AG04449 (cell line): Measurements from ENCODE around the gene KCNK17.
"Not testable (repeated sequence)": the region's sequence is repeated elsewhere in the genome, so short reads cannot be mapped to it uniquely, and the experiment has no call there.

Experiments
- CTCF ChIA-PET: fragments of 350-600 bp; formaldehyde crosslinking; extraction: SDS; loops from one replicate; lab custom pipeline; 2021; ENCODE audit warnings: antibody characterized with exemption; lab: Yijun Ruan, JAX
- POLR2A ChIA-PET: fragments of 400-600, 350-600 bp; formaldehyde crosslinking; extraction: SDS; loops from one replicate; lab custom pipeline; 2020; ENCODE audit warnings: antibody characterized with exemption, inconsistent platforms; lab: Yijun Ruan, JAX
- DNase-seq: peaks from one replicate; pipeline ENCODE4 v3.0.0-alpha.2; 2010; ENCODE audit warnings: low read depth, low spot score
- H3K4me3 ChIP-seq: 2 replicates; pipeline ENCODE4 v1.5.1; 2011; ENCODE audit warnings: low read depth, mild to moderate bottlenecking, control low read depth, low read length
- CTCF ChIP-seq: IDR thresholded peaks from one replicate; pipeline ENCODE4 v1.5.1; 2011; ENCODE audit warnings: mild to moderate bottlenecking, moderate library complexity, low read length, control low read depth, inconsistent platforms; ENCODE audit not compliant: insufficient read depth; ENCODE audit errors: missing control alignments

Gene KCNK17

GRCh38 chr6:39287601-39288000, 26.6 kb downstream of the KCNK17 start:
- no peak for TF ChIP-seq CTCF
- POLR2A ChIA-PET: no interaction called here
- CTCF ChIA-PET: no interaction called here
- no peak for DNase-seq
- H3K4me3 ChIP-seq: no peak overlapping the region

GRCh38 chr6:39286596-39286995, 27.6 kb downstream of the KCNK17 start:
- POLR2A ChIA-PET, CTCF ChIA-PET, DNase-seq, H3K4me3 ChIP-seq: not testable (repeated sequence)

GRCh38 chr6:39282774-39283173, 31.4 kb downstream of the KCNK17 start:
- no peak overlapping the region for H3K4me3 ChIP-seq
- ChIA-PET POLR2A (no interaction called here), CTCF (no interaction called here)
- no peak for DNase-seq
- no peak for TF ChIP-seq CTCF

DNA sequence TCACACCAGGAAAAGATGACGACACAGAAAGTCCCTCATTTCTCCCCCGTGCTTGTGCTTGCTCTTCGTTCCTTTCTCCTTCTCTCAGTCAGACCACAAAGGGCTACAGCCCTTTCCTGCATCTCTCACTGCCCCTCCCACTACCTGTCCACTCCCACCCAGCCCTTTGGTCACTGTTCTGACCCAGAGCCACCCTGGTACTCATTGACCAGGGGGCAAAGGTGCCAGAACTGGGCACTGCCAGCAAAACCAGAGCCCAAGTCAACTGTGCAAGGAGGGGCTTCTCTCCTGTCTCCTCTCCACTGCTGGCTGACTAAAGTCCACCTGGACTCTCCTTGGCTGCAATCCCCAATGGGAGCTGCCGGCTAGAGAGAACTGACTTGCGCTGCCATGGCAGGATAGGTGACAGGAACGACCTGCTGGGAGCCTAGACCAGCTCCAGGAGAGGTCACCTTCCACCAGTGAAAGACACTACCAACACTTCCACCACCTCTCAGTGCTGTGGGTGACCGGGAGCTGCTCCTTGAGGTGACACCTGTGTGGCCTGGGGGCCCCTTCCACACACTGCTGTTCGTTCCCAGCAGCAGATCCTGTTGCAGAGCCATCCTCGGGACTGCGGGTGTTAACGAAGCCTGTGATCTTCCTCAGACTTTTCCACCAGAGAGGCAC, 32.8 kb downstream of the KCNK17 start:
- ChIA-PET CTCF (no interaction called here), POLR2A (no interaction called here)
- TF ChIP-seq CTCF: no peak

GRCh38 chr6:39280247-39280731, 33.9 kb downstream of the KCNK17 start:
- TF ChIP-seq CTCF: no peak
- ChIA-PET CTCF (interaction anchor here (1.6 kb wide), 1 partner anchor 22 kb away, joined by 4 read pairs; no protein-coding TSS in a partner anchor), POLR2A (no interaction called here)
- no peak for DNase-seq
- H3K4me3 ChIP-seq: no peak overlapping the region

More for the DNA sequence above, 32.8 kb downstream of the KCNK17 start:
- H3K4me3 ChIP-seq: no peak overlapping the region
- DNase-seq: no peak

GRCh38 chr6:39279539-39279938, 34.7 kb downstream of the KCNK17 start:
- H3K4me3 ChIP-seq: no peak overlapping the region
- no peak for TF ChIP-seq CTCF
- POLR2A ChIA-PET: no interaction called here
- CTCF ChIA-PET: interaction anchor here (1.6 kb wide), 1 partner anchor 23 kb away, joined by 4 read pairs; no protein-coding TSS in a partner anchor
- no peak for DNase-seq
